Transverse colon (tissue), 4 donors: ENCODE measurements around the gene ZNF408. TPM values are rescaled to one million over a fixed set of nuclear protein-coding genes. Genes with fewer than 3 reads are reported as not detected.
"Not testable (repeated sequence)": the region's sequence is repeated elsewhere in the genome, so short reads cannot be mapped to it uniquely, and the experiment has no call there.

Experiments used
- DNase-seq: peaks from one replicate; pipeline ENCODE4 v3.0.0-alpha.2; 2019
- H3K27ac ChIP-seq, 4 donors: fragments of 200-600 bp; sonication (generic); 2 replicates each; pipeline ENCODE4 v1.5.1; 2016 to 2018; ENCODE audit warnings: inconsistent platforms in 4 of 4
- H3K27me3 ChIP-seq: fragments of 200-600 bp; sonication (generic); 2 replicates; pipeline ENCODE4 v1.5.1; 2017; ENCODE audit warnings: inconsistent platforms
- H3K36me3 ChIP-seq, 4 donors: fragments of 200-600 bp; sonication (generic); 2 replicates each; pipeline ENCODE4 v1.5.1; 2017 to 2019; ENCODE audit warnings: inconsistent platforms in 4 of 4
- H3K4me1 ChIP-seq, 4 donors: fragments of 200-600 bp; sonication (generic); 2 replicates each; pipeline ENCODE4 v1.5.1; 2017 to 2020; ENCODE audit warnings: inconsistent platforms in 4 of 4
- H3K4me3 ChIP-seq, 4 donors: fragments of 200-600 bp; sonication (generic); 1 replicate in 1 of 4; 2 replicates in 3 of 4; pipeline versions ENCODE4 v1.5.1 to v1.6.1; 2017 to 2019; ENCODE audit warnings: inconsistent platforms in 4 of 4
- H3K9me3 ChIP-seq, 2 donors: fragments of 200-600 bp; sonication (generic); 2 replicates each; pipeline ENCODE4 v1.5.1; 2017 to 2019; ENCODE audit warnings: inconsistent platforms in 2 of 2
- CTCF ChIP-seq, 5 experiments: fragments of 200-600 bp in 3 of 5; fragments of 450-650 bp in 2 of 5; sonication (generic) in 3 of 5; IDR thresholded peaks; 1 replicate in 2 of 5; 2 replicates in 3 of 5; pipeline ENCODE4 v1.5.1; 2016 to 2017; ENCODE audit warnings: antibody characterized with exemption in 5 of 5, inconsistent platforms in 3 of 5, mild to moderate bottlenecking in 2 of 5, moderate library complexity in 1 of 5
- EP300 ChIP-seq: sonication (generic); formaldehyde crosslinking; IDR thresholded peaks from one replicate; pipeline ENCODE4 v1.6.1; 2017; ENCODE audit warnings: antibody characterized with exemption, low read depth
- POLR2A ChIP-seq: fragments of 450-650 bp; IDR thresholded peaks from one replicate; pipeline ENCODE4 v1.6.1; 2016; ENCODE audit warnings: antibody characterized with exemption, mild to moderate bottlenecking, moderate library complexity
- POLR2AphosphoS5 ChIP-seq, 3 donors: sonication (generic); formaldehyde crosslinking; IDR thresholded peaks; one replicate each; pipeline ENCODE4 v1.6.1; 2016; ENCODE audit warnings: antibody characterized with exemption in 3 of 3
- WGBS, 2 donors: methylation state at CpG; one replicate each; pipeline ENCODE4 v1.1.5; 2018; ENCODE audit warnings: low coverage in 1 of 2; 5-methylcytosine and 5-hydroxymethylcytosine counted together
- in situ Hi-C, 4 donors: fragments of 200-750 bp; cut with MboI; loops; one replicate each; pipeline versions ENCODE4 v1.15.0 to v1.15.1; 2017; ENCODE audit warnings: low sequenced_read_pairs in 3 of 4, low pct_ligation_motif_present in 1 of 4, low pct_unique_long_range_greater_than_20kb in 1 of 4
- intact Hi-C: fragments of 100-400 bp; cut with DNase I; formaldehyde crosslinking; loops from one replicate; pipeline ENCODE4 v1.15.1; 2023; ENCODE audit warnings: low total_unique reads
- total RNA-seq, 4 donors: library from RNA; depleted of rRNA; stranded (reverse); fragments of >200 nt; gene quantifications; one replicate each; pipeline ENCODE4 v1.1.0, GENCODE V29; 2016

ZNF408 gene
- total RNA-seq, 4 donors from 2014 or later = 6.0 to 19.3 (median 10.0) TPM

- no peak for DNase-seq
- no peaks in the 10 kb centered on the region for H3K27me3 ChIP-seq
- 60 to 71% methylated on average over 1 to 2 of the region's 2 CpGs for WGBS, 2 donors
- peaks cover 0 to 65% (median 29%) of the 10 kb centered on the region in 4 donors for H3K36me3 ChIP-seq
- no peak overlapping the region for H3K4me3 ChIP-seq
- TF ChIP-seq POLR2AphosphoS5 (IDR thresholded peaks at IDR 0.05) = no peak
- TF ChIP-seq POLR2A = no peak
- no peak for TF ChIP-seq EP300
- TF ChIP-seq CTCF (IDR thresholded peaks at IDR 0.05) = no peak
- H3K9me3 ChIP-seq = no peaks in the 10 kb centered on the region
- H3K27ac ChIP-seq = peak overlapping the region in 3 of 4 donors; percentile 22 to 49 (median 24)
- in situ Hi-C loops = no loop called here
- intact Hi-C loops = no loop called here
- H3K4me1 ChIP-seq = peaks cover 0 to 10% (median 0%) of the 10 kb centered on the region in 4 donors
Measured at GRCh38 chr11:46667043-46667481, 33.8 kb upstream of the ZNF408 start.

DNA sequence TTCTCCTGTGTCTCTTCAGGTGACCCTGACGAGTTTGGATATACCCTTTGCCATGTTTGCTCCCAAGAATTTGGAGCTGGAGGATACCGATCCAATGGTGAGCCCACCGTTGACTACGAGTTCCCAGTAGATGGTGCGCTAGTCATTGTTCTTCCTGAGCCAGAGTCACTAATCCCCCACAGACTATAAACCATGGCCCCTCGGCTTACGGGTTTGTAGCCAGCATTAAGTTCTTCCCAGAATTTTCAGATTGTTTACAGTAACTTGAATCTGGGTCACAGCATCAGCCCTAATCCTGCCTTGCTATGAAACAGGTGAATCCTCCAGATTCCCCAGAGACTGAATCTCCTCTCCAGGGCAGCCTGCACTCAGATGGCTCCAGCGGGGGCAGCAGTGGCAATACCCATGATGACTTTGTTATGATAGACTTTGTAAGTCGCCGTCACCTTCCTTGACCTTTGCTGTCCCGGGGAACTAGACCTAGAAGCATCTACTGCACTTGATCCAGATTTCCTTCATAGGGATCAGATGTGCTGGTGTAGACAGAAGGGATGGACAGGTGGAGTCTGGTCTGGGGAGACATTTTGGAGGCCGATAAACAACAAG is 32.2 kb upstream of the ZNF408 start:
- TF ChIP-seq POLR2A (no peak), EP300 (no peak), POLR2AphosphoS5 (IDR thresholded peaks at IDR 0.05) (no peak), CTCF (IDR thresholded peaks at IDR 0.05) (no peak)
- no peak overlapping the region for H3K27ac ChIP-seq
- 89 to 93% methylated on average over 5 to 12 of the region's 12 CpGs for WGBS, 2 donors
- peaks cover 0 to 58% (median 28%) of the 10 kb centered on the region in 4 donors for H3K36me3 ChIP-seq
- H3K4me1 ChIP-seq = peaks cover 0 to 10% (median 0%) of the 10 kb centered on the region in 4 donors
- no peak overlapping the region for H3K4me3 ChIP-seq
- H3K27me3 ChIP-seq = no peaks in the 10 kb centered on the region
- intact Hi-C loops (no loop called here), in situ Hi-C loops (no loop called here)
- DNase-seq = no peak
- H3K9me3 ChIP-seq = no peaks in the 10 kb centered on the region

DNA sequence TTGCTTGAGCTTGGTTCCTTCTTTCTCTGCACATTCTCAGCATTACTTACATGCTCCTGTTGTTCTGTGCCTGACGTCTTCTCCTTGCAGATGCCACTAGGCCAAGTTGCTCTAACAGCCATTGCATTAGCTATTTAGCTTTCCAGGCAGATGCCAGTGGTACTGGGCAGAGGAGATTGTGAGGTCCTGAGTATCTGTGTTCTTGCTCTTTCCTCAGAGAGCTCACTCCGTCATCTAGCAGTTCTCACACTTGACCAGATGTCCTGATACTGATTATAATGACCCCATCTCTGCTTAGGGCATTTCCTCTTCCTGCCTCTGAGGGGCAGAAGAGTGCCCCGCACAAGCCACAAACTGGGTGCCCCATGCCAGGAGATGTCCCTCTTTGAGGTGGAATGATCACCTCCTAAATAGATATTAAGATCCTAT is 31.1 kb upstream of the ZNF408 start:
- no peak for TF ChIP-seq POLR2A
- no peak for TF ChIP-seq POLR2AphosphoS5 (IDR thresholded peaks at IDR 0.05)
- TF ChIP-seq CTCF (IDR thresholded peaks at IDR 0.05) = peak in 3 of 5 experiments; percentile 14 to 26 (median 17)
- DNase-seq = no peak
- in situ Hi-C loops (no loop called here), intact Hi-C loops (no loop called here)
- Histone ChIP-seq H3K27me3 (no peaks in the 10 kb centered on the region), H3K36me3 (peaks cover 0 to 54% (median 25%) of the 10 kb centered on the region in 4 donors), H3K4me3 (no peak overlapping the region), H3K27ac (no peak overlapping the region), H3K4me1 (peaks cover 6 to 20% (median 8%) of the 10 kb centered on the region in 4 donors), H3K9me3 (no peaks in the 10 kb centered on the region)
- 78% methylated on average over 3 of the region's 3 CpGs; no CpG with 5 or more reads in 1 of the 2 donors for WGBS, 2 donors

GRCh38 chr11:46670521-46670920 is 30.3 kb upstream of the ZNF408 start:
- intact Hi-C loops, DNase-seq, H3K4me3 ChIP-seq, H3K9me3 ChIP-seq, in situ Hi-C loops, H3K27me3 ChIP-seq: not testable (repeated sequence)
- H3K4me1 ChIP-seq = peaks cover 14 to 28% (median 15%) of the 10 kb centered on the region in 4 donors
- peaks cover 0 to 54% (median 25%) of the 10 kb centered on the region in 4 donors for H3K36me3 ChIP-seq
- 60 to 87% methylated on average over 1 to 3 of the region's 3 CpGs for WGBS, 2 donors
- H3K27ac ChIP-seq = peak overlapping the region in 2 of 4 donors; percentile 1 to 31

GRCh38 chr11:46671958-46672315 is 28.9 kb upstream of the ZNF408 start:
- intact Hi-C loops (no loop called here), in situ Hi-C loops (no loop called here)
- peak overlapping the region in 2 of 4 donors; percentile 2 to 5 for H3K27ac ChIP-seq
- DNase-seq = no peak
- WGBS, 2 donors = 86 to 90% methylated on average over 5 to 10 of the region's 10 CpGs
- no peaks in the 10 kb centered on the region for H3K27me3 ChIP-seq
- H3K4me3 ChIP-seq = no peak overlapping the region
- H3K36me3 ChIP-seq = peaks cover 0 to 43% (median 20%) of the 10 kb centered on the region in 4 donors
- peaks cover 21 to 37% (median 25%) of the 10 kb centered on the region in 4 donors for H3K4me1 ChIP-seq
- no peaks in the 10 kb centered on the region for H3K9me3 ChIP-seq
- TF ChIP-seq EP300 = no peak
- no peak for TF ChIP-seq POLR2A
- no peak for TF ChIP-seq POLR2AphosphoS5 (IDR thresholded peaks at IDR 0.05)
- TF ChIP-seq CTCF (IDR thresholded peaks at IDR 0.05) = no peak
